OCI-LY1 (cell line): ENCODE data around the gene GOLGA8M.

Experiments used
- CTCF ChIP-seq: fragments of 200-600 bp; sonication (generic), shearing (Covaris generic); IDR thresholded peaks from 2 replicates; pipeline ENCODE4 v1.5.1; 2017; ENCODE audit warnings: mild to moderate bottlenecking, antibody characterized with exemption, low read length, moderate library complexity, mixed read lengths
- EZH2 ChIP-seq: fragments of 200-600 bp; sonication (generic), shearing (Covaris generic); IDR thresholded peaks from 2 replicates; pipeline ENCODE4 v1.8.0; 2017; ENCODE audit warnings: borderline replicate concordance, mixed run types, mild to moderate bottlenecking, antibody characterized with exemption, low read length, moderate library complexity, mixed read lengths

DNA sequence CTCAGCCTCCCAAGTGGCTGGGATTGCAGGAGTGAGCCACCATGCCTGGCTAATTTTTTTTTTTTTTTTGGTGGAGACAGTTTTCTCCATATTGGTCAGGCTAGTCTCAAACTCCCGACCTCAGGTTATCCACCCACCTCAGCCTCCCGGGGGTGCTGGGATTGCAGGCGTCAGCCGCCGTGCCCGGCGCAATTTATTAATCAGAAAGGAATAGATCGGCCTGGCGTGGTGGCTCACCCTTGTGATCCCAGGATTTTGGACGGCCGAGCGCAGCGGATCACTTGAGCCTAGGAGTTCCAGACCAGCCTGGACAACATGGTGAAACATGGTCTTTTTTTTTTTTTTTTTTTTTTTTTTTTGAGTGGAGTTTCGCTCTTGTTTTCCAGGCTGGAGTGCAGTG lies 13.3 kb upstream of the GOLGA8M start:
- TF ChIP-seq EZH2 (no peak), CTCF (no peak)
